SU-DHL-6 (cell line): Measurements from ENCODE around the gene CAPZA2.

Source experiments
- H2AFZ ChIP-seq: fragments of 200-600 bp; sonication (generic); 2 replicates; pipeline ENCODE4 v1.6.1; 2014; ENCODE audit warnings: low read depth, mild to moderate bottlenecking, moderate library complexity, mixed read lengths, antibody characterized with exemption, low read length; ENCODE audit not compliant: severe bottlenecking
- H3F3A ChIP-seq: fragments of 200-600 bp; shearing (Covaris generic); 2 replicates; pipeline ENCODE4 v1.6.0; 2016; ENCODE audit warnings: antibody characterized with exemption, mild to moderate bottlenecking; ENCODE audit not compliant: insufficient read depth
- H3K27ac ChIP-seq: fragments of 200-600 bp; sonication (generic); 2 replicates; pipeline ENCODE4 v1.5.1; 2016; ENCODE audit warnings: low read depth, mild to moderate bottlenecking, low read length, moderate library complexity, mixed read lengths
- H3K27me3 ChIP-seq: fragments of 200-600 bp; sonication (generic), shearing (Covaris generic); 2 replicates; pipeline ENCODE4 v1.6.0; 2014; ENCODE audit warnings: mild to moderate bottlenecking, low read length
- H3K36me3 ChIP-seq: fragments of 200-600 bp; sonication (generic); 2 replicates; pipeline ENCODE4 v1.6.1; 2014; ENCODE audit warnings: mild to moderate bottlenecking, low read length, mixed read lengths
- H3K4me2 ChIP-seq: fragments of 300-600, 200-600 bp; shearing (Covaris generic), sonication (generic); 2 replicates; pipeline ENCODE4 v1.6.0; 2014; ENCODE audit warnings: low read length, low read depth, mild to moderate bottlenecking; ENCODE audit not compliant: poor library complexity, severe bottlenecking
- H3K4me3 ChIP-seq: fragments of 200-600 bp; sonication (generic); 2 replicates; pipeline ENCODE4 v1.5.1; 2014; ENCODE audit warnings: antibody characterized with exemption, low read length, mild to moderate bottlenecking, mixed read lengths; ENCODE audit not compliant: insufficient read depth, poor library complexity, severe bottlenecking
- H3K79me2 ChIP-seq: fragments of 200-600 bp; sonication (generic); 2 replicates; pipeline ENCODE4 v1.6.1; 2014; ENCODE audit warnings: mild to moderate bottlenecking, low read length, moderate library complexity; ENCODE audit not compliant: insufficient read depth
- H3K9ac ChIP-seq: fragments of 200-600 bp; sonication (generic); 2 replicates; pipeline ENCODE4 v1.7.0; 2014; ENCODE audit warnings: mild to moderate bottlenecking, low read length
- H3K9me2 ChIP-seq: fragments of 200-600 bp; sonication (generic); replicated peaks from 2 replicates; pipeline ENCODE4 v1.6.1; 2014; ENCODE audit warnings: low read length; ENCODE audit not compliant: insufficient read depth
- H3K9me3 ChIP-seq: fragments of 200-600 bp; sonication (generic); 2 replicates; pipeline ENCODE4 v1.6.1; 2014; ENCODE audit warnings: low read length, mixed read lengths; ENCODE audit not compliant: insufficient read depth
- H4K20me1 ChIP-seq: fragments of 200-600 bp; sonication (generic); 2 replicates; pipeline ENCODE4 v1.6.1; 2014; ENCODE audit warnings: low read depth, mild to moderate bottlenecking, antibody characterized with exemption, low read length, moderate library complexity, mixed read lengths
- EZH2phosphoT487 ChIP-seq: fragments of 200-600 bp; sonication (generic), shearing (Covaris generic); conservative IDR thresholded peaks from 2 replicates; pipeline ENCODE4 v1.6.1; 2018; ENCODE audit warnings: mild to moderate bottlenecking, antibody characterized with exemption, low read length, moderate library complexity, mixed read lengths
- TF ChIP-seq, protein P1 (sequence below): fragments of 200-600 bp; sonication (generic); IDR thresholded peaks from one replicate; pipeline ENCODE4 v1.5.1; 2017; ENCODE audit warnings: antibody characterized with exemption, mild to moderate bottlenecking, low read length, moderate library complexity; ENCODE audit not compliant: insufficient read depth, poor library complexity, severe bottlenecking

CAPZA2 gene

DNA sequence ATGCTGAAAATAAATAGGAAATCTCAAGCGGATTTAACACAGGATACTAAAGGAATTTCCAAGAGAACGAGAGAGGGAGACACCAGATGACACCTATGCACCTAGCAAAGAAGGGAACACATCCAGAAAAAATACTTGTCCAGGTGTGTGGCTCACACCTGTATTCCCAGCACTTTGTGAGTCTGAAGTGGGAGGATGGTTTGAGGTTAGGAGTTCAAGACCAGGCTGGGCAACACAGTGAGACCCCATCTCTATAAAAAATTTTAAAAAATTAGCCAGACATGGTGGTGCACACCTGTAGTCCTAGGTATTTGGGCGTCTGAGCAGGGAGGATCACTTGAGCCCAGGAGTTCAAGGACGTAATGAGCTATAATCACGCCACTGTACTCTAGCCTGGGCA, 11.2 kb upstream of the CAPZA2 start:
- Histone ChIP-seq H2AFZ (no peak overlapping the region), H3K79me2 (no peaks in the 10 kb centered on the region), H3K27me3 (no peaks in the 10 kb centered on the region), H3K4me2 (no peak overlapping the region), H3K9ac (no peak overlapping the region), H3K9me2 (no peaks in the 10 kb centered on the region), H3K36me3 (no peaks in the 10 kb centered on the region), H4K20me1 (no peaks in the 10 kb centered on the region), H3K4me3 (no peak overlapping the region), H3K9me3 (no peaks in the 10 kb centered on the region), H3K27ac (no peak overlapping the region), H3F3A (no peaks in the 10 kb centered on the region)
- TF ChIP-seq, protein P1, sequence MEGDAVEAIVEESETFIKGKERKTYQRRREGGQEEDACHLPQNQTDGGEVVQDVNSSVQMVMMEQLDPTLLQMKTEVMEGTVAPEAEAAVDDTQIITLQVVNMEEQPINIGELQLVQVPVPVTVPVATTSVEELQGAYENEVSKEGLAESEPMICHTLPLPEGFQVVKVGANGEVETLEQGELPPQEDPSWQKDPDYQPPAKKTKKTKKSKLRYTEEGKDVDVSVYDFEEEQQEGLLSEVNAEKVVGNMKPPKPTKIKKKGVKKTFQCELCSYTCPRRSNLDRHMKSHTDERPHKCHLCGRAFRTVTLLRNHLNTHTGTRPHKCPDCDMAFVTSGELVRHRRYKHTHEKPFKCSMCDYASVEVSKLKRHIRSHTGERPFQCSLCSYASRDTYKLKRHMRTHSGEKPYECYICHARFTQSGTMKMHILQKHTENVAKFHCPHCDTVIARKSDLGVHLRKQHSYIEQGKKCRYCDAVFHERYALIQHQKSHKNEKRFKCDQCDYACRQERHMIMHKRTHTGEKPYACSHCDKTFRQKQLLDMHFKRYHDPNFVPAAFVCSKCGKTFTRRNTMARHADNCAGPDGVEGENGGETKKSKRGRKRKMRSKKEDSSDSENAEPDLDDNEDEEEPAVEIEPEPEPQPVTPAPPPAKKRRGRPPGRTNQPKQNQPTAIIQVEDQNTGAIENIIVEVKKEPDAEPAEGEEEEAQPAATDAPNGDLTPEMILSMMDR: no peak

DNA sequence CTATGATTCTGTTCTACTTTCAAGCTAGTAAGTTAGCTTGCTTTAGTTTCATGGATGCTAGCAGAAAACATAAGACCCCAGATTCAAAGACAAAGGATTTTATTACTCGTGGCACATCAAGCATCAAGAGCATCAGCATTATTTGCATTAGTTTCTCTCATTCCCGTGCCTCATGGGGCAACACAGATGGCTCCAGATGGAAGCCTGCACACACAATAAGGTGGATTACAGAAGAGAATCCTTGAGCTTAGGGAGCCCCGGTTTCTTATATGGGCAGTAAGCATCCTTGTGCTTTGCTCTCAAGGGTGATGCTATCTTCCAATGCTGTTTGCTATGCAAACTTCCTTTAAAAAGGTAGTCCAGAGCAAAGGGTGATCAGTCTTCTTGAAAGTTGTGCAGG, 10.7 kb upstream of the CAPZA2 start:
- Histone ChIP-seq H3K27me3 (no peaks in the 10 kb centered on the region), H3K79me2 (no peaks in the 10 kb centered on the region), H3K4me3 (no peak overlapping the region), H3K27ac (no peak overlapping the region), H3K4me2 (no peak overlapping the region), H3K36me3 (no peaks in the 10 kb centered on the region), H3K9ac (no peak overlapping the region), H3F3A (no peaks in the 10 kb centered on the region), H3K9me2 (no peaks in the 10 kb centered on the region), H2AFZ (no peak overlapping the region), H4K20me1 (no peaks in the 10 kb centered on the region), H3K9me3 (no peaks in the 10 kb centered on the region)
- TF ChIP-seq, protein P1: no peak
- TF ChIP-seq EZH2phosphoT487: no peak

DNA sequence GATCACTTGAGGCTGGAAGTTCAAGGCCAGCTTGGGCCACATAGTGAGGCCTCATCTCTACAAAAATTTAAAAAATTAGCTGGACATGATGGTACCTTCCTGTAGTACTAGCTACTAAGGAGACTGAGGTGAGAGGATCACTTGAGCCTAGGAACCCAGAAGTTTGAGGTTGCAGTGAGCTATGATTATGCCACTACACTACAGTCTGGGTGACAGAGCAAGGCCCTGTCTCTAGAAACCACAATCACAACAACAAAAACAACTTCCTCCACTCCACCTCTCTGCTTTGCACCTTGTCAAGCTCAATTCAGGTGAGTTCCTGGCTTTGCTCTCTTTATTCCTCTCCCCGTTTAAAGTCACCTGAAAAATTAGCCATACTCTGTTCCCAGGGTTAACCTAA, 8.3 kb upstream of the CAPZA2 start:
- no peak overlapping the region for H2AFZ ChIP-seq
- H3K9me2 ChIP-seq: no peaks in the 10 kb centered on the region
- H3K36me3 ChIP-seq: no peaks in the 10 kb centered on the region
- no peak overlapping the region for H3K9ac ChIP-seq
- H3K4me2 ChIP-seq: no peak overlapping the region
- no peak overlapping the region for H3K27ac ChIP-seq
- H3K9me3 ChIP-seq: no peaks in the 10 kb centered on the region
- no peaks in the 10 kb centered on the region for H3K79me2 ChIP-seq
- TF ChIP-seq, protein P1: no peak
- TF ChIP-seq EZH2phosphoT487: no peak
- H3K27me3 ChIP-seq: no peaks in the 10 kb centered on the region
- no peaks in the 10 kb centered on the region for H4K20me1 ChIP-seq
- no peak overlapping the region for H3K4me3 ChIP-seq
- no peaks in the 10 kb centered on the region for H3F3A ChIP-seq

GRCh38 chr7:116857052-116857451, 5.3 kb upstream of the CAPZA2 start:
- H3K79me2 ChIP-seq: no peaks in the 10 kb centered on the region
- no peak overlapping the region for H3K4me3 ChIP-seq
- no peak for TF ChIP-seq EZH2phosphoT487
- TF ChIP-seq, protein P1: no peak
- no peaks in the 10 kb centered on the region for H3F3A ChIP-seq
- no peaks in the 10 kb centered on the region for H3K36me3 ChIP-seq
- H3K27ac ChIP-seq: no peak overlapping the region
- no peaks in the 10 kb centered on the region for H4K20me1 ChIP-seq
- no peak overlapping the region for H2AFZ ChIP-seq
- H3K9me3 ChIP-seq: no peaks in the 10 kb centered on the region
- no peak overlapping the region for H3K4me2 ChIP-seq
- no peaks in the 10 kb centered on the region for H3K27me3 ChIP-seq
- no peaks in the 10 kb centered on the region for H3K9me2 ChIP-seq
- no peak overlapping the region for H3K9ac ChIP-seq
